ENCODE measurements around the gene PPP1R1B. TPM values are rescaled to one million over a fixed set of nuclear protein-coding genes. Genes with fewer than 3 reads are reported as not detected.

The PPP1R1B gene
- total RNA-seq, 1 donor from 2014 or later: 9.3 TPM

- no peak overlapping the region for H3K27ac ChIP-seq
- H3K27me3 ChIP-seq: no peaks in the 10 kb centered on the region
- TF ChIP-seq POLR2AphosphoS5 (IDR thresholded peaks at IDR 0.05; ENCODE audit: insufficient read depth in 1 of 2, low read depth in 1 of 2) (no peak), CTCF (IDR thresholded peaks at IDR 0.05) (no peak), POLR2A (IDR thresholded peaks at IDR 0.05) (no peak)
- DNase-seq (ENCODE audit: extremely low spot score in 2 of 2): no peak
- H3K4me3 ChIP-seq: no peak overlapping the region
- intact Hi-C loops (cut with DNase I): no loop called here
- H3K36me3 ChIP-seq: peaks cover 0 to 4% of the 10 kb centered on the region in 2 donors
- H3K4me1 ChIP-seq: peaks cover 30% of the 10 kb centered on the region
- H3K9me3 ChIP-seq: no peaks in the 10 kb centered on the region
These were observed 50.3 kb downstream of the PPP1R1B start for GRCh38 chr17:39677072-39677471.

GRCh38 chr17:39677542-39678339, 51.0 kb downstream of the PPP1R1B start:
- TF ChIP-seq POLR2AphosphoS5 (IDR thresholded peaks at IDR 0.05; ENCODE audit: insufficient read depth in 1 of 2, low read depth in 1 of 2): no peak
- Histone ChIP-seq H3K9me3 (no peaks in the 10 kb centered on the region), H3K27ac (no peak overlapping the region), H3K4me1 (peaks cover 26% of the 10 kb centered on the region), H3K36me3 (peaks cover 0 to 4% of the 10 kb centered on the region in 2 donors), H3K27me3 (no peaks in the 10 kb centered on the region), H3K4me3 (no peak overlapping the region)
- no peak for DNase-seq (ENCODE audit: extremely low spot score in 2 of 2)
- intact Hi-C loops (cut with DNase I): no loop called here

GRCh38 chr17:39678340-39679116, 51.8 kb downstream of the PPP1R1B start:
- TF ChIP-seq CTCF (IDR thresholded peaks at IDR 0.05) (no peak), POLR2A (IDR thresholded peaks at IDR 0.05) (no peak), POLR2AphosphoS5 (IDR thresholded peaks at IDR 0.05; ENCODE audit: insufficient read depth in 1 of 2, low read depth in 1 of 2) (no peak)
- no peak for DNase-seq (ENCODE audit: extremely low spot score in 2 of 2)
- no peak overlapping the region for H3K27ac ChIP-seq
- peaks cover 0 to 4% of the 10 kb centered on the region in 2 donors for H3K36me3 ChIP-seq
- H3K4me3 ChIP-seq: no peak overlapping the region
- H3K27me3 ChIP-seq: no peaks in the 10 kb centered on the region
- H3K4me1 ChIP-seq: peaks cover 26% of the 10 kb centered on the region
- intact Hi-C loops (cut with DNase I): no loop called here
- no peaks in the 10 kb centered on the region for H3K9me3 ChIP-seq

GRCh38 chr17:39679521-39680192, 52.9 kb downstream of the PPP1R1B start:
- Histone ChIP-seq H3K27me3 (no peaks in the 10 kb centered on the region), H3K36me3 (peaks cover 0 to 4% of the 10 kb centered on the region in 2 donors), H3K27ac (no peak overlapping the region), H3K9me3 (no peaks in the 10 kb centered on the region), H3K4me1 (peaks cover 22% of the 10 kb centered on the region), H3K4me3 (no peak overlapping the region)
- TF ChIP-seq POLR2A (IDR thresholded peaks at IDR 0.05) (no peak), POLR2AphosphoS5 (IDR thresholded peaks at IDR 0.05; ENCODE audit: insufficient read depth in 1 of 2, low read depth in 1 of 2) (no peak), CTCF (IDR thresholded peaks at IDR 0.05) (no peak)
- intact Hi-C loops (cut with DNase I): loop anchor here (5.0 kb wide), 1 partner anchor 53 kb away; the partner anchor contains the start of gene MIEN1
- DNase-seq (ENCODE audit: extremely low spot score in 2 of 2): no peak

GRCh38 chr17:39683295-39683939, 56.7 kb downstream of the PPP1R1B start:
- Histone ChIP-seq H3K9me3 (no peaks in the 10 kb centered on the region), H3K36me3 (no peaks in the 10 kb centered on the region), H3K4me1 (peaks cover 6% of the 10 kb centered on the region), H3K27me3 (no peaks in the 10 kb centered on the region), H3K27ac (no peak overlapping the region), H3K4me3 (no peak overlapping the region)
- TF ChIP-seq POLR2A (IDR thresholded peaks at IDR 0.05) (no peak), CTCF (IDR thresholded peaks at IDR 0.05) (no peak), POLR2AphosphoS5 (IDR thresholded peaks at IDR 0.05; ENCODE audit: insufficient read depth in 1 of 2, low read depth in 1 of 2) (no peak)
- intact Hi-C loops (cut with DNase I): loop anchor here (5.0 kb wide), 1 partner anchor 49 kb away; the partner anchor contains the start of gene MIEN1
- no peak for DNase-seq (ENCODE audit: extremely low spot score in 2 of 2)

Data from vagina (tissue), 2 donors.